IPS-18c (cell line): ENCODE measurements around the gene CLDN10.
"Not testable (repeated sequence)": the region's sequence is repeated elsewhere in the genome, so short reads cannot be mapped to it uniquely, and the experiment has no call there.

Experiments
- H3K4me3 ChIP-seq: 2 replicates; pipeline ENCODE4 v1.7.0; 2013; ENCODE audit warnings: low read depth, mild to moderate bottlenecking, low read length, moderate library complexity; ENCODE audit not compliant: insufficient read depth
- H3K9me3 ChIP-seq: one replicate; pipeline ENCODE4 v1.6.1; 2013; ENCODE audit warnings: mild to moderate bottlenecking, low read length, moderate library complexity; ENCODE audit not compliant: control insufficient read depth, insufficient read depth

Gene CLDN10, protein sequence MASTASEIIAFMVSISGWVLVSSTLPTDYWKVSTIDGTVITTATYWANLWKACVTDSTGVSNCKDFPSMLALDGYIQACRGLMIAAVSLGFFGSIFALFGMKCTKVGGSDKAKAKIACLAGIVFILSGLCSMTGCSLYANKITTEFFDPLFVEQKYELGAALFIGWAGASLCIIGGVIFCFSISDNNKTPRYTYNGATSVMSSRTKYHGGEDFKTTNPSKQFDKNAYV

DNA sequence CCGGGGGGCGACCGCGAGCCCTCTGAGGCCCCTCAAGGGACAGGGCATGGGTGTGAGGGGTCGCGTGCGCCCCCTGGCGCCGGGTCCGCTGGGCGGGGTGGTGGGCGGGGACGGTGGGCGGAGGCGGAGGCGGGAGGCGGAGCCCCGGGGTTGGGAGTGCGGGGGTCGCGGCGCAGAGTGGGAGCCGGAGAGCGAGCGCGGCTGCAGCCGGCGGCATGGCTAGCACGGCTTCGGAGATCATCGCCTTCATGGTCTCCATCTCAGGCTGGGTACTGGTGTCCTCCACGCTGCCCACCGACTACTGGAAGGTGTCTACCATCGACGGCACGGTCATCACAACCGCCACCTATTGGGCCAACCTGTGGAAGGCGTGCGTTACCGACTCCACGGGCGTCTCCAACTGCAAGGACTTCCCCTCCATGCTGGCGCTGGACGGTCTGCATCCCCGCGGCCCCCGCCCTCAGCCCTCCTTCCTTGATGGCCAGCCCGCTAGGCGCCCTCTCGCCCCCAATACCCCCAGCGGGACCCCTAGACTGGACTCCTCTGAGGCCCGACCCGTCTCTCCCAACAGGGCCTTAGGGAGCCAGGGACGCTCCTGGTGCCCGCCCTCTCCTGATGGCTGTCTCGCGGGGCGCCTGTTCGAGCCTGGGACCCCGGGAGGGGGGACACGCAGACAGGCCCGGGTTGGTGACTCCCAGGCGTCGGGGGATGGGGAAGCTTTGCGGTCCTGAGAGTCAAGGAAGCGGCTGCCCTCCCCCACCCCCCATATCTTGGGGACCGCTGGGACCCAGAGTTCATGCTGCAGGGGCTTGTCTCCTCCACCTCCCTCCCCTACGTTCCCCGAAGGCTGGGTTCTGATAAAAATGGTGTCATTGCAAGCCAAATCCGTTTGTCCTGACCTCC lies at the start of gene CLDN10:
CLDN10 (plus strand) TSS at position 182 of the 903 bp plus-strand sequence; CDS start at position 216, 34 bp downstream.
- no peaks in the 10 kb centered on the region for H3K9me3 ChIP-seq
- peak within 1 kb of the TSS; percentile 63 for H3K4me3 ChIP-seq

DNA sequence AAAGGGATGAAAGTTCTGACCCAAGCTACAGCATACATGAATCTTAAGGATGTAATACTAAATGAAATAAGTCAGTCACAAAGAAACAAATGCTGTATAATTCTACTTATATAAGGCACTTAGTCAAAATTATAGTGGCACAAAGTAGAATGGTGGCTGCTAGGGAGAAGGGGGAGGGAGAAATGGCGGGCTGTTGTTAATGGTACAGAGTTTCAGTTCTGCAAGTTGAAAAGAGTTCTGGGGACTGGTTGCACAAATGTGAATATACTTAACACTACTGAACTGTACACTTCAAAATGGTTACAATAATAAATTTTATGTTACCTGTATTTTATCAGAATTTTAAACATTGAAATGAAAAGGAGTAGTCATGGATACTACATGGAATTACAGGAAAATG lies 48.9 kb upstream of the CLDN10 start:
- Histone ChIP-seq H3K9me3 (no peaks in the 10 kb centered on the region), H3K4me3 (no peak overlapping the region)

DNA sequence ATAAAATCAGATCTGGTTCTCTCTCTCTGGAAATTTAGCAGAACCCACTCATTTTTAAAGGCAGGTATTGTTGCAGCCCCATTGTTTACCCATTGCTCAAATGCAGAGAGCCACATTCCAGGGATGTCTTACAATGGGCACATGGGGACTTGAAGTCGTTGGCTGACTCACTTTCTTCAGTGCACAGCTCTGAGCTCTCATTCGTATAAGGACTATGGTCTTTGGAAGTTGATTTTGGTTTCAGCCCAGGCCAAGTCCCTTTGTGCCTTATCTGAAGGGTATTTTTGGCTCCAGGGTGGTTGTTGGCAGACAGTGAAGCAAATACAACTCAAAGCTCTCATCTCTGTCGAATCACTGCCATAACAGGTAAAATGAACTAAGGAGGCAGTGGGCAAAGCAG lies 47.3 kb upstream of the CLDN10 start:
- H3K9me3 ChIP-seq = no peaks in the 10 kb centered on the region
- H3K4me3 ChIP-seq = no peak overlapping the region; the same call in 1 of the 2 replicates

DNA sequence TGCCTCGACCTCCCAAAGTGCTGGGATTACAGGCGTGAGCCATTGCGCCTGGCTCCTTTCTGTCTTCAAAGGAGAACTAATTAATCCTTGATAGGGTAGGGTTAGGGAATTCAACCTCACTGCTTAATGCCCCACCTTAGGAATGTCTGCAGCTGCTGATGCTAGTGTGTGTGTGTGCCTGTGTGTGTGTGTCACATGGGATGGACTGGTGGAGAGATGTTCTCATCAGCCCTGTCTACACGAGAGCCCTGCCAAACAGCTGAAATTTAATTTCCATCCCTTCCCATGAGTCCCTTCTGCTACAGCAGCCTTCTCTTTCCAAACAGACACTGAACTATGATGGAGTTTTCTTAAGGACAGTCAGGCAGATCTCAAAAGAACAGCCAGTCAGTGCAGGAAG lies 46.5 kb upstream of the CLDN10 start:
- no peak overlapping the region for H3K4me3 ChIP-seq
- H3K9me3 ChIP-seq = no peaks in the 10 kb centered on the region

DNA sequence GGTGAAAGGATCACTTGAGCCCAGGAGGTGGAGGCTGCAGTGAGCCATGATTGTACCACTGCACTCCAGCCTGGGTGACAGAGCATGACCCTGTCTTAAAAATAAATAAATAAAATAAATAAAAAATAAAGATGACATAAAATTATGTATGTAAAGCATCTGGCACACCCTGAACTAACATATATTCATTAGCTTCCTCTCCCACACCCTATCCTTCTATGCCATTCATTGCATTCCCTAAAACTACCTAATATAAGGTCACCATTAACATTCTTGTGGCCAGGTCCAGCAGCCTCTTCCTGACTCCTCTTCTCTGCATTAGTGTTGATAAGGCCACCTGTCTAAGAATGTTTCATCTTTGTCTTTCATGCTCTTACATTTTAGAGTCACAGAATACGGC lies 44.5 kb upstream of the CLDN10 start:
- Histone ChIP-seq H3K9me3 (no peaks in the 10 kb centered on the region), H3K4me3 (no peak overlapping the region)

DNA sequence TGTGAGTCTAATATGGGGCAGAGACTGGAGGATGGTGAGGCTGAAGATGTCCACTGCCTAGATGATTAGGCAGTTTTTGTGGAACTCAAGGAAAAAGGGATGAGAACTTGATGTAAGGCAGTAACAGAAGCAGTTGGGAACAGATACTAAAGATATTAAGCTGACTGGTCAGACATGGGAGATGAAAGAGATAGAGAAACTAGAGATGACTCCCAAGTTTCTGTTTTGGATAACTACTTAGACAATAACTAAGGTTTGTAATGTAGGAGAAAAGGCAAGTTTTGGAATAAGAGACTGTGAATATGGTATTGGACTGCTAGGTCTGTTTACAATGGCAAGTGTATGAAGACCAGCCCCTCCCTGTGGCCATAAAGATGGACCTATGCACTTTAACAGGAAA lies 43.5 kb upstream of the CLDN10 start:
- H3K9me3 ChIP-seq = no peaks in the 10 kb centered on the region
- H3K4me3 ChIP-seq = no peak overlapping the region

DNA sequence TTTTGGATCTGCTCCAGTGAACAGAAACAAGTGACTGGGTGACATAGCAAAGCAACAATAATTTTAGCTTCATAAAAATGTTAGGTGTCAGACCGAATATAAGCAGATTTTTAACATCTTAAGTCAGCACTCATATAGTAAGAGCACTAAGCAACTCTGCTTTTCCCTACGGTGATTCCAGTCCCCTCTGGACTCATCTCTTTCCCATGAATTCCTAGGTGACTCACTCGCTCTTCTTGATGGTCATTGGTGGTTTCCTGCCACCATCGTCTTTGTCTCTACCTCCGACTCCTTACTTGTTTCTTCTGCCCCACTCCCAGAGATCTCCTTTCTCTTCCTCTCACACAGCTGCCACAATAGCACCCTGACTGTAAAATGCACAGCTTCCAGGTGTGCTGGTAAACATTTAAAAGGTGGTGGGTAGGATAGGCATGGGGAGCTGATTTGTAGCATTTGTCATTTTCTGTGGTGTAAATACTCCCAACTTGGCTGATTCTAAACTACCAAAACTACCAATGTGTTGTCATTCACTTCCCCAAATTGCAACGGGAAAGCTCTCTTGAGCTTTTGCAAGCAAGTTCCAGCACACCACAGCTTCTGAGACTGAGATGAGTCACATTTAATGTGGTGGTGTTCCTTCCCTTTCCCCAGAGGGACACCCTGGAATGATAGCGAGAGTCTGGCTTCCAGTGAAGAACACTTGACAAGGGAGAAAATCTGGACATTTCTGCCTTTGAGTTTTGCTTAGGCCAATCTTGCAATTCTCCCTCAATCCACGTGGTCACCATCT lies 42.8 kb upstream of the CLDN10 start:
- H3K9me3 ChIP-seq = no peaks in the 10 kb centered on the region
- H3K4me3 ChIP-seq = no peak overlapping the region

DNA sequence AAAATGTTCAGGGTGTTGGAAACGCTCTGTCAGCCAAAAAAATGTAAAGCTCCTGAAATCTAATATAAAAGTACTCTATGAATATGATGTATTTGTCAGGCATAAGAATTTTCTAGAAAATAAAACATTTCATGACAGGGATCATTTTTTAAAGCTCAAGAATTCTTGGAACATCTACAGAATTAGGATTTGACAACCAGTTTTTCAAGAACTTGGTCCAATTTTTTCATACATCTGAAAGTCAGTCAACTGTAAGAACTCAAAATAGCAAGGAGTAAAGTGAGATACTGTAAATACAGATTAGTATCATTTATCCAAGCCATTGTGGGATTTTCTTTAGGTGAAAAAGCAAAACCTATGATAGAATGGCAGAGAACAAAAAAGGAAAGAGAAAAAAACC lies 41.6 kb upstream of the CLDN10 start:
- no peaks in the 10 kb centered on the region for H3K9me3 ChIP-seq
- H3K4me3 ChIP-seq = no peak overlapping the region

DNA sequence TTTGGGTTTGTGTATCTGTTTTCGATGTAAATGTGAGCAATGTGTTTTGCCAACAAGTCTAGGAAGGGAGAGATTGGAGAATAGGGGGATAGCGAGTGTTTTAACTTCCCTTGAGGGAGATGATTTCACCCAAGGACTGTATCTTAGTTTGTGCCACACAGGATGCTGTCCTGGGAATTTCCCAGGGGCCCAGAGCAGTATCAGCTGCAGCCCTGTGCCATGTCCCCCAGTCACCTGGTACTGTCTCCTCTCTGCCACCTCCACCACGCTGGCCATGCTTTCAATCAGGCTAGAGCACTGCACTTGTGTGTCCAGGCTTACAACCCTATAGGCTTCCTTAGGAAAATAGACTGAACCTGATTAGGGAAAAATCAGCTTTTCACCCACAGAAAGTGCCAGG lies 40.1 kb upstream of the CLDN10 start:
- Histone ChIP-seq H3K4me3 (no peak overlapping the region), H3K9me3 (no peaks in the 10 kb centered on the region)

DNA sequence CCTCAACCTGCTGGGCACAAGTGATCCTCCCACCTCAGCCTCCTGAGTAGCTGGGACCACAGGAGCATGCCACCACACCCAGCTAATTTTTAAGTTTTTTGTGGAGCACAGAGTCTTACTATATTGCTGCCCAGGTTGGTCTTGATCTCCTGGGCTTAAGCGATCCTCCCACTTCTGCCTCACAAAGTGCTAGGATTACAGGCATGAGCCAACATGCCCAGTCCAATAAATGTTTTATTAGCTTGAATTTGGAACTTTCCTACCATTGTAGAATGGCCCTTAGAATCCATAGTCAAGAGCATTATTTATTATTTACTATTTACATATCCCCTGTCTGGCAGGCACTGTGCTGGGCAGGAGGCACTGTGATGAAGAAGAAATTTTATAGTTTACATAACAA lies 39.6 kb upstream of the CLDN10 start:
- Histone ChIP-seq H3K4me3 (no peak overlapping the region), H3K9me3 (no peaks in the 10 kb centered on the region)

DNA sequence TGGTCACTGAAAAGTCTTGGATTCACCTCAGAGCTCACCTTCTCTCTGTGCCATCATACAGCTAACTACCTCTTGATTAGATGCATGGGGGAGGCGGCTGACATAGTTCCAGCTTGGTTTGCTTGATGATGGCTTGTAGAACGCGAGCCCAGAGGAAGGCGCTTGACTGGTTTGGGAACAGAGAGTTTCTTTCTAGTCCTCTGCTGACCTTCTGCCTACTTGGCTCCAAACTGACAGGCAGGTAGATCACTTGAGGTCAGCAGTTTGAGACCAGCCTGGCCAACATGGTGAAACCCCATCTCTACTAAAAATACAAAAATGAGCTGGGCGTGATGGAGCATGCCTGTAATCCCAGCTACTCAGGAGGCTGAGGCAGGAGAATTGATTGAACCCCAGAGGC lies 36.9 kb upstream of the CLDN10 start:
- not testable (repeated sequence) for H3K4me3 ChIP-seq, H3K9me3 ChIP-seq

DNA sequence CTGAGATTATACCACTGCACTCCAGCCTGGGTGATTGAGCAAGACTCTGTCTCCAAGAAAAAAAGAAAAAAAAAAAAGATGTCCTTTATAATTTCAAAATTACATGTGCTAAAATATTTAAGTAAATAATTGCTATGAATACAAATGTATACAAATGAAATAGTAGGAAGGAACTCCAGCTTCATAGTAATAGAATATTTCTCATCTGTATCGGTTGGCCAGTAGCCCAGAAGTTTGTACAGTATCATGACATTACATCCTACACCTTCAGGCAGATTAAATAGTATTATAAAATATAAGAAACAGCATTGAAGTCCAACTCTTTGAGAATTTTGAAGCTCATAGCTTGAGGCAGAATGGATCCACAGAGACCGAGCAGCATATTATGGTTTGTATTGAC lies 36.5 kb upstream of the CLDN10 start:
- Histone ChIP-seq H3K9me3 (no peaks in the 10 kb centered on the region), H3K4me3 (no peak overlapping the region)

DNA sequence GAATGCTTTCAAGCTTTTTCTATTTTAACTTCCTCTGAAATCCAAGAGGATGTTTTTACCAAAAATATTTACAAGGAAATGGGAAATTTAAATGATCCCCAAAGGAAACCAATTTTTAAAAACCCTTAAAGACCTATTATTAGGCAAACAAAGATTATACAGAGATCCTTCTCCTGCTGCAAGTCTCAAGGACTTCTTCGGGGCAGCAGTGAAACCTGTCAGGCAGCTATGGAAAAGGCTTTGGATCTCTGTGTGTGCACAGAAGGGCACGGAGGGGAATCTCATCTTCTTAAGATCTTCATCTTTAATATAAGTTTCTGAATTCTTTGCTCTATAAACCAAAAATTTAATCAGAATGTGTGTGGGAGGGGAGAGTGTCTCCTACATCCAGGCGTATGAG lies 36.0 kb upstream of the CLDN10 start:
- Histone ChIP-seq H3K4me3 (no peak overlapping the region), H3K9me3 (no peaks in the 10 kb centered on the region)

DNA sequence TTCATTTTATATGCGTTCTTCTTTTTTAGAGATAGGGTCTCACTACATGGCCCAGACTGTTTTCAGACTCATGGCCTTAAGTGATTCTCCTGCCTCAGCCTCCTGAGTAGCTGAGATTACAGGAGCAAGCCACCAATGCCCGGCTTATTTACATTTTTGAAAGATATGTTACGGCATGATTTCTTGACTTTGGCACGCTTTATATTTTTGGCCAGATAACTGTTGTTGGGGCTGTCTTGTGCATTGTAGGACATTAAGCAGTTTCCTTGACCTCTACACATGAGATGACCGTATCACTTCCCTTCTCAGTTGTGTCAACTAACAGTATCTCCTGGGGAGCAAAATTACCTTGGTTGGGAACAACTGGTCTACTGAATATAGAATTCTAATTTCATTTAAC lies 28.9 kb upstream of the CLDN10 start:
- H3K9me3 ChIP-seq = no peaks in the 10 kb centered on the region
- H3K4me3 ChIP-seq = no peak overlapping the region

DNA sequence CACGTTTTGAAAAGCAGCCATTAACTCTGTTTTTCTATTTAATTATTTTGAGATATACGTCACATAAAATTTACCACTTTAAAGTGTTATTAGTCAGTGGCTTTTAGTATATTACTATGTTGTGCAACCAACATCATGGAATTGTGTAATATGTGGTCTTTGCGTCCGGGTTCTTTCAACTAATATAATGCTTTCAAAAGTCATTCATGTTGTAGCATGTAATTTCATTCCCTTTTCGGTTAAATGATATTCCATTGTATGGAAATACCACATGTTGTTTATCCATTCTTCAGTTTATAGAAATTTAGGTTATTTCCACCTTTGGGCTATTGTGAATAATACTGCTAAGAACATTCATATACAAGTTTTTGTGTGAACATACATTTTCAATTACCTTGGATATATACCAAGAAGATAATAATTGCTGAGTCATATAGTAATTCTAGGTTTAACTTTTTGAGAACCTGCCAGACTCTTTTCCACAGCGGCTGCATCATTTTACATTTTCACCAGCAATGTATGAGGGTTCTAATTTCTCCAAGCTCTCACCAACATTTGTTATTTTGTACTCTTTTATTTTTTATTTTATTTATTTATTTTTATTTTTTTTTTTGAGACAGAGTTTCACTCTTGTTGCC lies 28.1 kb upstream of the CLDN10 start:
- no peak overlapping the region for H3K4me3 ChIP-seq
- H3K9me3 ChIP-seq = no peaks in the 10 kb centered on the region

DNA sequence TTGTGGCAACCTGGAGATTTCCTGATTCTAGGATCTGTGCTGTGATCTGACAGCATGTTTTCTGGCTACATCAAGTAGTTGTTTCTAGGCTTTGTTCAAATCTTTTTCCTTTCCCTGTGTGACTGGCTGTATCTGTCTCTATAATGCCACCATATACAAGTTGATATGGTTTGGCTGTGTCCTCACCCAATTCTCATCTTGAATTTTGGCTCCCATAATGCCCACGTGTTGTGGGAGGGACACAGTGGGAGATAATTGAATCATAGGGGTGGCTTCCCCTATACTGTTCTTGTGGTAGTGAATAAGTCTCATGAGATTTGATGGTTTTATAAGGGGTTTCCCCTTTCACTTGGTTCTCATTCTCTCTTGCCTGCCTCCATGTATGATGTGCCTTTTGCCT lies 24.6 kb upstream of the CLDN10 start:
- H3K9me3 ChIP-seq = no peaks in the 10 kb centered on the region

DNA sequence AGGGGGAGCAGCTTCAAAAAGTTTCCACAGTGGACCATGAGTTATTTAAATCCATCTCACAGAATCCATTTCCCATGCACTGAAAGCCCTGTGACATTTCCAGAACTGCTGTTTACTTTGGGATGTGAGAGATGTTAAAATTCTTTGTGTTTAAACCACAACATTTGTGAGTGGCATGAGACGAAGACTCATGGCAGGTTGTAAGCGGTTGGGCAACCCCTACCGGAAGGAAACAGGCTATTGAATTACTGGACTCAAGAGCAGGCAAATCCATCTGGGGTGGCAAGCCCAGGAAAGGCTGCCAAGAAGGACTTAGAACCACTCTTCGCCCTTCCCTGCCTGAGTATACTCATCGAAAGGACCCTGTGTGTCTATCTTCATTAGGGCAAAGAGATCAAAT lies 22.3 kb upstream of the CLDN10 start:
- no peaks in the 10 kb centered on the region for H3K9me3 ChIP-seq
- H3K4me3 ChIP-seq = no peak overlapping the region

More for the DNA sequence above, 24.6 kb upstream of the CLDN10 start:
- H3K4me3 ChIP-seq = no peak overlapping the region
